Keratinocyte (primary cell): ENCODE measurements around the gene STX12.

Source experiments
- CTCF ChIP-seq, 3 experiments: IDR thresholded peaks in 1 of 3; conservative IDR thresholded peaks in 1 of 3; optimal IDR thresholded peaks in 1 of 3; 2 replicates in 2 of 3; 3 replicates in 1 of 3; pipeline versions ENCODE3 to v1.5.1; 2011; ENCODE audit warnings: low read length in 3 of 3, mild to moderate bottlenecking in 3 of 3, moderate library complexity in 2 of 3, control low read depth in 1 of 3, inconsistent platforms in 1 of 3; ENCODE audit not compliant: insufficient read depth in 2 of 3; ENCODE audit errors: extremely low read depth in 1 of 3
- EZH2 ChIP-seq: IDR thresholded peaks from one replicate; pipeline ENCODE4 v1.6.1; 2012; ENCODE audit warnings: inconsistent platforms, mild to moderate bottlenecking, low read length, moderate library complexity

DNA sequence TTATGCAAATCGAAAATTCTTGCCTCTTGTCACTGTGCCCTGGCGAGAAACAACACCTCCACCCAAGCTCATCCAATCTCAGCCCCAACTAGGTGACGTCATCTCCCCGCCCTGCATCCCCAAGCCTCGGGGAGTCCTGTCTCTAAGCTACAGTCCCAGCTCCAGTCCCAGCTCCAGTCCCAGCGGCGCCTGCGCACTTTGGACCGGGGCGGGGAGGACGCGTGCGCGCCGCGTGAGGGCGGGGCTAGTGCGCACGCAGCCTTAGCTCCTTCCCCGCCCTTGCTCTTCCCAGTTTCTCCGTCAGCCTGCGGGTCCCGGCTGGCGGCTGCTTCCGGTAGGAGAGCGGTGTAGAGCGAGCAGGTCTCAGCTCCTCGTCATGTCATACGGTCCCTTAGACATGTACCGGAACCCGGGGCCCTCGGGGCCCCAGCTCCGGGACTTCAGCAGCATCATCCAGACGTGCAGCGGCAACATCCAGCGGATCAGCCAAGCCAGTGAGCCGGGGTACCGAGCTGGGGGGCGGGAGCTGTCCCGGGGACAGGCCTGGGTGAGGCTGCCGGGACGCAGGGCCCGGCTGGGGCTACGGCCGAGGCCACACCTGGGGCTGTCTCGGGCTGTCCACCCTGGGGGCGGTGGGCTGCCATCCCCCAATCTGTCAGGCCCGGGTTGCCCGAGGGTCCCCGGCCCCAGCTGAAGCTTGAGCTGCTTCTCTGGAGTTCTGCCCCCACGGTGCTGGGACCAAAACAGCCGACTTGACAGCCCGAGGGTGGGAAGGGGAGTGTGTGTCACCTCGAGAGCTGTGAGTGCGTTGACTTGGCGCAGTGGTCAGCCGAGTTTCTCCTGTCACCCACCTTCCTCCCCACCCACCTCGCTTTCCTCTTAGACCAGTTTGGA is at the start of gene STX12:
- TF ChIP-seq CTCF (optimal IDR thresholded peaks at IDR 0.05 in 1 of 3, IDR thresholded peaks at IDR 0.05 in 1 of 3, conservative IDR thresholded peaks at IDR 0.05 in 1 of 3; ENCODE audit: extremely low read depth in 1 of 3, insufficient read depth in 2 of 3, low read length in 3 of 3) (no peak), EZH2 (no peak)
